Esophagus muscularis mucosa (tissue), 4 donors: ENCODE data around the gene ZNF268.

ENCODE experiments used
- CTCF ChIP-seq, 3 experiments: fragments of 200-600 bp in 2 of 3; fragments of 450-650 bp in 1 of 3; sonication (generic) in 2 of 3; IDR thresholded peaks; one replicate each; pipeline ENCODE4 v1.5.1; 2017 to 2019; ENCODE audit warnings: antibody characterized with exemption in 3 of 3, mild to moderate bottlenecking in 2 of 3, moderate library complexity in 1 of 3
- EP300 ChIP-seq: sonication (generic); formaldehyde crosslinking; IDR thresholded peaks from one replicate; pipeline ENCODE4 v1.6.1; 2017; ENCODE audit warnings: antibody characterized with exemption
- POLR2A ChIP-seq: fragments of 450-650 bp; IDR thresholded peaks from one replicate; pipeline ENCODE4 v1.6.1; 2017; ENCODE audit warnings: antibody characterized with exemption, moderate library complexity, mild to moderate bottlenecking, low read depth
- POLR2AphosphoS5 ChIP-seq, 2 donors: sonication (generic); formaldehyde crosslinking; IDR thresholded peaks; one replicate each; pipeline ENCODE4 v1.6.1; 2017; ENCODE audit warnings: antibody characterized with exemption in 2 of 2

GRCh38 chr12:133236144-133236543, 54.8 kb downstream of the ZNF268 start:
- TF ChIP-seq CTCF (IDR thresholded peaks at IDR 0.05): no peak
- TF ChIP-seq EP300: no peak
- TF ChIP-seq POLR2A: no peak
- no peak for TF ChIP-seq POLR2AphosphoS5 (IDR thresholded peaks at IDR 0.05)
